HL-60 (cell line): Measurements from ENCODE around the gene OXSR1.

Source experiments
- GABPA ChIP-seq: IDR thresholded peaks from 2 replicates; pipeline ENCODE4 v1.6.1; 2012; ENCODE audit warnings: low read depth
- POLR2AphosphoS5 ChIP-seq: IDR thresholded peaks from 2 replicates; pipeline ENCODE4 v1.6.1; 2012; ENCODE audit warnings: low read depth
- SPI1 ChIP-seq: IDR thresholded peaks from 2 replicates; pipeline ENCODE4 v1.6.1; 2012; ENCODE audit warnings: low read depth, mild to moderate bottlenecking, borderline replicate concordance
- TF ChIP-seq, protein P1 (sequence below): IDR thresholded peaks from one replicate; pipeline ENCODE4 v1.5.1; 2011; ENCODE audit warnings: low read length, control low read depth, inconsistent platforms; ENCODE audit not compliant: insufficient read depth
- TF ChIP-seq, protein P2 (sequence below): IDR thresholded peaks from 2 replicates; pipeline ENCODE4 v1.6.1; 2012; ENCODE audit warnings: low read depth; ENCODE audit not compliant: insufficient replicate concordance

DNA sequence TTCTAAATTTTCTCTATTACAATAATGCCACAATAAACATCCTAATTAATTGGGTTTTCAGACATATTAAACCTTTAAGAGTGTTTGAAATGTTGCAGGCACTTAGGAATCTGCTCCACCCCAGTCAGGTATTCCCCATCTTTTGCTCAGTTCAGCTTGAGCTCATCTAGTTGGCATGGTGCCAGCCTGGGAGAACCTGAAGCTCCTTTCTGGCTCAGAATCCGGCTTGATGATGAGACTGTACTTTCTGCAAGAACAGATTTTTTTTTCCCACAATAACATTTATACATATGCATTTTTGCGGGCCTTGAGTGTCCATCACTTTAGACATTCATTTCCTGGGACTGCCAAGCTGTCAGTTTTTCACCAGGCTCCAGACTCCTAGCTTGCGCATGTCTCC is 7.7 kb upstream of the OXSR1 start:
- TF ChIP-seq, protein P1, sequence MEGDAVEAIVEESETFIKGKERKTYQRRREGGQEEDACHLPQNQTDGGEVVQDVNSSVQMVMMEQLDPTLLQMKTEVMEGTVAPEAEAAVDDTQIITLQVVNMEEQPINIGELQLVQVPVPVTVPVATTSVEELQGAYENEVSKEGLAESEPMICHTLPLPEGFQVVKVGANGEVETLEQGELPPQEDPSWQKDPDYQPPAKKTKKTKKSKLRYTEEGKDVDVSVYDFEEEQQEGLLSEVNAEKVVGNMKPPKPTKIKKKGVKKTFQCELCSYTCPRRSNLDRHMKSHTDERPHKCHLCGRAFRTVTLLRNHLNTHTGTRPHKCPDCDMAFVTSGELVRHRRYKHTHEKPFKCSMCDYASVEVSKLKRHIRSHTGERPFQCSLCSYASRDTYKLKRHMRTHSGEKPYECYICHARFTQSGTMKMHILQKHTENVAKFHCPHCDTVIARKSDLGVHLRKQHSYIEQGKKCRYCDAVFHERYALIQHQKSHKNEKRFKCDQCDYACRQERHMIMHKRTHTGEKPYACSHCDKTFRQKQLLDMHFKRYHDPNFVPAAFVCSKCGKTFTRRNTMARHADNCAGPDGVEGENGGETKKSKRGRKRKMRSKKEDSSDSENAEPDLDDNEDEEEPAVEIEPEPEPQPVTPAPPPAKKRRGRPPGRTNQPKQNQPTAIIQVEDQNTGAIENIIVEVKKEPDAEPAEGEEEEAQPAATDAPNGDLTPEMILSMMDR, result no peak
- TF ChIP-seq POLR2AphosphoS5 (no peak), GABPA (no peak), SPI1 (no peak)
- TF ChIP-seq, protein P2, sequence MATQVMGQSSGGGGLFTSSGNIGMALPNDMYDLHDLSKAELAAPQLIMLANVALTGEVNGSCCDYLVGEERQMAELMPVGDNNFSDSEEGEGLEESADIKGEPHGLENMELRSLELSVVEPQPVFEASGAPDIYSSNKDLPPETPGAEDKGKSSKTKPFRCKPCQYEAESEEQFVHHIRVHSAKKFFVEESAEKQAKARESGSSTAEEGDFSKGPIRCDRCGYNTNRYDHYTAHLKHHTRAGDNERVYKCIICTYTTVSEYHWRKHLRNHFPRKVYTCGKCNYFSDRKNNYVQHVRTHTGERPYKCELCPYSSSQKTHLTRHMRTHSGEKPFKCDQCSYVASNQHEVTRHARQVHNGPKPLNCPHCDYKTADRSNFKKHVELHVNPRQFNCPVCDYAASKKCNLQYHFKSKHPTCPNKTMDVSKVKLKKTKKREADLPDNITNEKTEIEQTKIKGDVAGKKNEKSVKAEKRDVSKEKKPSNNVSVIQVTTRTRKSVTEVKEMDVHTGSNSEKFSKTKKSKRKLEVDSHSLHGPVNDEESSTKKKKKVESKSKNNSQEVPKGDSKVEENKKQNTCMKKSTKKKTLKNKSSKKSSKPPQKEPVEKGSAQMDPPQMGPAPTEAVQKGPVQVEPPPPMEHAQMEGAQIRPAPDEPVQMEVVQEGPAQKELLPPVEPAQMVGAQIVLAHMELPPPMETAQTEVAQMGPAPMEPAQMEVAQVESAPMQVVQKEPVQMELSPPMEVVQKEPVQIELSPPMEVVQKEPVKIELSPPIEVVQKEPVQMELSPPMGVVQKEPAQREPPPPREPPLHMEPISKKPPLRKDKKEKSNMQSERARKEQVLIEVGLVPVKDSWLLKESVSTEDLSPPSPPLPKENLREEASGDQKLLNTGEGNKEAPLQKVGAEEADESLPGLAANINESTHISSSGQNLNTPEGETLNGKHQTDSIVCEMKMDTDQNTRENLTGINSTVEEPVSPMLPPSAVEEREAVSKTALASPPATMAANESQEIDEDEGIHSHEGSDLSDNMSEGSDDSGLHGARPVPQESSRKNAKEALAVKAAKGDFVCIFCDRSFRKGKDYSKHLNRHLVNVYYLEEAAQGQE, result no peak
